HepG2 (cell line): ENCODE results near the gene PDGFA. TPM values are rescaled to one million over a fixed set of nuclear protein-coding genes. Genes with fewer than 3 reads are reported as not detected.
A peak's percentile ranks its signal among the peaks of the same experiment; 100 is the strongest.

ENCODE experiments used
- ARID5B ChIP-seq: IDR thresholded peaks from 2 replicates; pipeline ENCODE4 v1.4.0; 2020; ENCODE audit warnings: mild to moderate bottlenecking, missing genetic modification reagents
- DPF2 ChIP-seq: sonication (generic); formaldehyde crosslinking; IDR thresholded peaks from 2 replicates; pipeline ENCODE4 v1.4.0; 2020; ENCODE audit warnings: mild to moderate bottlenecking, low read depth, missing genetic modification reagents, borderline replicate concordance
- FOSL2 ChIP-seq: sonication (generic); formaldehyde crosslinking; IDR thresholded peaks from 2 replicates; pipeline ENCODE4 v1.4.0; 2020; ENCODE audit warnings: missing genetic modification reagents
- FOXJ3 ChIP-seq: sonication (generic); formaldehyde crosslinking; IDR thresholded peaks from 2 replicates; pipeline ENCODE4 v1.4.0; 2020; ENCODE audit warnings: missing genetic modification reagents, mild to moderate bottlenecking, borderline replicate concordance
- HDAC1 ChIP-seq: sonication (generic); formaldehyde crosslinking; IDR thresholded peaks from 2 replicates; pipeline ENCODE4 v1.5.1; 2020; ENCODE audit warnings: mild to moderate bottlenecking, missing genetic modification reagents
- IKZF4 ChIP-seq: sonication (generic); formaldehyde crosslinking; IDR thresholded peaks from 2 replicates; pipeline ENCODE4 v1.5.1; 2020; ENCODE audit warnings: borderline replicate concordance, mild to moderate bottlenecking, low read depth, missing genetic modification reagents; ENCODE audit errors: not compliant biosample characterization
- JUND ChIP-seq: sonication (generic); formaldehyde crosslinking; IDR thresholded peaks from 2 replicates; pipeline ENCODE4 v1.8.0; 2022; ENCODE audit warnings: mild to moderate bottlenecking, missing genetic modification reagents
- POGZ ChIP-seq: sonication (generic); formaldehyde crosslinking; IDR thresholded peaks from 2 replicates; pipeline ENCODE4 v1.4.0; 2020; ENCODE audit warnings: mild to moderate bottlenecking, missing genetic modification reagents
- POLR2G ChIP-seq: fragments of 200-400 bp; formaldehyde crosslinking; IDR thresholded peaks from 2 replicates; pipeline ENCODE4 v1.6.1; 2018; ENCODE audit warnings: mild to moderate bottlenecking, low read depth, low read length, moderate library complexity
- RBAK ChIP-seq: sonication (generic); formaldehyde crosslinking; IDR thresholded peaks from 2 replicates; pipeline ENCODE4 v1.5.1; 2020; ENCODE audit warnings: mild to moderate bottlenecking, missing genetic modification reagents
- SOX5 ChIP-seq: IDR thresholded peaks from 2 replicates; pipeline ENCODE4 v1.6.1; 2016; ENCODE audit warnings: borderline replicate concordance
- TGIF2 ChIP-seq: IDR thresholded peaks from 2 replicates; pipeline ENCODE4 v1.6.1; 2016; ENCODE audit warnings: control low read depth, missing compliant biosample characterization
- ZFYVE20 ChIP-seq: sonication (generic); formaldehyde crosslinking; IDR thresholded peaks from 2 replicates; pipeline ENCODE4 v1.8.0; 2023; ENCODE audit warnings: low read depth, mild to moderate bottlenecking, moderate library complexity, missing genetic modification reagents, borderline replicate concordance
- ZNF33B ChIP-seq: sonication (generic); formaldehyde crosslinking; IDR thresholded peaks from 2 replicates; pipeline ENCODE4 v1.5.1; 2020; ENCODE audit warnings: mild to moderate bottlenecking, missing genetic modification reagents
- ZNF547 ChIP-seq: sonication (generic); formaldehyde crosslinking; IDR thresholded peaks from 2 replicates; pipeline ENCODE4 v1.5.1; 2020; ENCODE audit warnings: mild to moderate bottlenecking, missing genetic modification reagents
- ZNF670 ChIP-seq: sonication (generic); formaldehyde crosslinking; IDR thresholded peaks from 2 replicates; pipeline ENCODE4 v1.8.0; 2022; ENCODE audit warnings: mild to moderate bottlenecking, missing genetic modification reagents, borderline replicate concordance
- ZNF678 ChIP-seq: sonication (generic); formaldehyde crosslinking; IDR thresholded peaks from 2 replicates; pipeline ENCODE4 v1.4.0; 2020; ENCODE audit warnings: mild to moderate bottlenecking, missing genetic modification reagents
- ZNF761 ChIP-seq: sonication (generic); formaldehyde crosslinking; conservative IDR thresholded peaks from 2 replicates; pipeline ENCODE4 v1.4.0; 2020; ENCODE audit warnings: mild to moderate bottlenecking, missing genetic modification reagents
- ZNF784 ChIP-seq: sonication (generic); formaldehyde crosslinking; IDR thresholded peaks from 2 replicates; pipeline ENCODE4 v1.5.1; 2020; ENCODE audit warnings: missing genetic modification reagents, mild to moderate bottlenecking, borderline replicate concordance
- ZNF792 ChIP-seq: IDR thresholded peaks from 2 replicates; pipeline ENCODE4 v1.6.1; 2016
- polyA plus RNA-seq, 8 experiments: library from polyadenylated mRNA; depleted of rRNA in 3 of 8; stranded (reverse) in 7 of 8; unstranded in 1 of 8; fragments of >200 nt; fragmentation: Illumina TruSeq in 4 of 8; extraction: Trizol in 4 of 8; gene quantifications; 2 replicates each; pipeline versions ENCODE4 v1.2.1 to v1.2.3, GENCODE V29; 2011 to 2016; ENCODE audit warnings: low read depth in 4 of 8, missing spikeins in 1 of 8, mixed read lengths in 1 of 8; ENCODE audit not compliant: insufficient read depth in 1 of 8
- total RNA-seq, 5 experiments: library from RNA; depleted of rRNA; stranded (reverse); fragments of >200 nt; fragmentation: Illumina TruSeq; extraction: Trizol; gene quantifications; 2 replicates each; pipeline ENCODE4 v1.2.3, GENCODE V29; 2016; ENCODE audit warnings: low read depth in 1 of 5
- TF ChIP-seq, protein P1 (sequence below): sonication (generic); formaldehyde crosslinking; IDR thresholded peaks from 2 replicates; pipeline ENCODE4 v1.8.1; 2023; ENCODE audit warnings: mild to moderate bottlenecking, missing genetic modification reagents
- TF ChIP-seq, protein P2 (sequence below): sonication (generic); formaldehyde crosslinking; IDR thresholded peaks from 2 replicates; pipeline ENCODE4 v1.5.0; 2020; ENCODE audit warnings: missing genetic modification reagents, mild to moderate bottlenecking, borderline replicate concordance

Gene PDGFA
- total and polyA plus RNA-seq, 2 of the 13 experiments (the other 11 are each of a cell fraction or from before 2014, with no cell fraction given): 1.5 to 3.4 TPM

GRCh38 chr7:471866-472639 lies 47.6 kb downstream of the PDGFA start (continued):
- TF ChIP-seq ZNF784 (no peak), TGIF2 (CRISPR knock-in tag) (no peak), ZNF33B (no peak), JUND (no peak), ZNF670 (CRISPR knock-in tag) (no peak), ZFYVE20 (CRISPR knock-in tag) (0 out of 2 replicates have a peak, but pooled peaks have one; percentile 24), SOX5 (CRISPR knock-in tag) (peak; percentile 55; the same call in 1 of the 2 replicates), FOXJ3 (CRISPR knock-in tag) (0 out of 2 replicates have a peak, but pooled peaks have one; percentile 45), RBAK (0 out of 2 replicates have a peak, but pooled peaks have one; percentile 30), ZNF678 (no peak), ZNF792 (CRISPR knock-in tag) (no peak; the same call in 1 of the 2 replicates), POGZ (CRISPR knock-in tag) (peak; percentile 33; the same call in 1 of the 2 replicates), FOSL2 (CRISPR knock-in tag) (peak; percentile 63), POLR2G (peak; percentile 72; the same call in 1 of the 2 replicates), IKZF4 (CRISPR knock-in tag) (peak; percentile 29), HDAC1 (CRISPR knock-in tag) (0 out of 2 replicates have a peak, but pooled peaks have one; percentile 44), ZNF761 (CRISPR knock-in tag) (no peak), ZNF547 (CRISPR knock-in tag) (0 out of 2 replicates have a peak, but pooled peaks have one; percentile 55), ARID5B (peak; percentile 58), DPF2 (CRISPR knock-in tag) (peak; percentile 73; the same call in 1 of the 2 replicates)
- TF ChIP-seq, protein P1, sequence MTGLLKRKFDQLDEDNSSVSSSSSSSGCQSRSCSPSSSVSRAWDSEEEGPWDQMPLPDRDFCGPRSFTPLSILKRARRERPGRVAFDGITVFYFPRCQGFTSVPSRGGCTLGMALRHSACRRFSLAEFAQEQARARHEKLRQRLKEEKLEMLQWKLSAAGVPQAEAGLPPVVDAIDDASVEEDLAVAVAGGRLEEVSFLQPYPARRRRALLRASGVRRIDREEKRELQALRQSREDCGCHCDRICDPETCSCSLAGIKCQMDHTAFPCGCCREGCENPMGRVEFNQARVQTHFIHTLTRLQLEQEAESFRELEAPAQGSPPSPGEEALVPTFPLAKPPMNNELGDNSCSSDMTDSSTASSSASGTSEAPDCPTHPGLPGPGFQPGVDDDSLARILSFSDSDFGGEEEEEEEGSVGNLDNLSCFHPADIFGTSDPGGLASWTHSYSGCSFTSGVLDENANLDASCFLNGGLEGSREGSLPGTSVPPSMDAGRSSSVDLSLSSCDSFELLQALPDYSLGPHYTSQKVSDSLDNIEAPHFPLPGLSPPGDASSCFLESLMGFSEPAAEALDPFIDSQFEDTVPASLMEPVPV: no peak
- TF ChIP-seq, protein P2, sequence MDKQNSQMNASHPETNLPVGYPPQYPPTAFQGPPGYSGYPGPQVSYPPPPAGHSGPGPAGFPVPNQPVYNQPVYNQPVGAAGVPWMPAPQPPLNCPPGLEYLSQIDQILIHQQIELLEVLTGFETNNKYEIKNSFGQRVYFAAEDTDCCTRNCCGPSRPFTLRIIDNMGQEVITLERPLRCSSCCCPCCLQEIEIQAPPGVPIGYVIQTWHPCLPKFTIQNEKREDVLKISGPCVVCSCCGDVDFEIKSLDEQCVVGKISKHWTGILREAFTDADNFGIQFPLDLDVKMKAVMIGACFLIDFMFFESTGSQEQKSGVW (CRISPR knock-in tag): no peak
